Measurements from ENCODE around the gene POC1A. TPM values are rescaled to one million over a fixed set of nuclear protein-coding genes. Genes with fewer than 3 reads are reported as not detected.

The POC1A gene
- polyA plus RNA-seq, 1 donor from 2014 or later = 1.3 TPM

- Histone ChIP-seq H3K27ac (ENCODE audit: low read length) (no peak overlapping the region), H3K9me2 (ENCODE audit: insufficient read depth, low read length) (no peaks in the 10 kb centered on the region), H4K20me1 (ENCODE audit: insufficient read depth) (no peaks in the 10 kb centered on the region), H2AFZ (ENCODE audit: low read depth, low read length) (no peak overlapping the region), H3K79me2 (replicated peaks; ENCODE audit: insufficient read depth, low read length) (no peaks in the 10 kb centered on the region), H3K4me2 (ENCODE audit: low read length) (no peak overlapping the region), H3F3A (ENCODE audit: insufficient read depth, low read length, poor library complexity, severe bottlenecking) (no peaks in the 10 kb centered on the region), H3K36me3 (ENCODE audit: insufficient read depth, low read length) (no peaks in the 10 kb centered on the region), H3K9ac (ENCODE audit: low read length) (no peak overlapping the region), H3K27me3 (ENCODE audit: insufficient read depth, low read depth, low read length) (no peaks in the 10 kb centered on the region), H3K4me3 (ENCODE audit: low read length) (no peak overlapping the region), H3K9me3 (ENCODE audit: low read length) (no peaks in the 10 kb centered on the region)
- TF ChIP-seq CTCF (IDR thresholded peaks at IDR 0.05; ENCODE audit: poor library complexity, severe bottlenecking) (no peak), EZH2 (IDR thresholded peaks at IDR 0.05; ENCODE audit: borderline replicate concordance, insufficient read depth, low read length, poor library complexity, severe bottlenecking) (no peak)
Observed at GRCh38 chr3:52073490-52073889, 80.7 kb downstream of the POC1A start.

GRCh38 chr3:52072471-52072870 is 81.8 kb downstream of the POC1A start:
- Histone ChIP-seq H3K4me2 (ENCODE audit: low read length) (no peak overlapping the region), H2AFZ (ENCODE audit: low read depth, low read length) (no peak overlapping the region), H3K27me3 (ENCODE audit: insufficient read depth, low read depth, low read length) (no peaks in the 10 kb centered on the region), H3K9ac (ENCODE audit: low read length) (no peak overlapping the region), H3K4me3 (ENCODE audit: low read length) (no peak overlapping the region), H3K27ac (ENCODE audit: low read length) (no peak overlapping the region), H3K36me3 (ENCODE audit: insufficient read depth, low read length) (no peaks in the 10 kb centered on the region), H3K79me2 (replicated peaks; ENCODE audit: insufficient read depth, low read length) (no peaks in the 10 kb centered on the region), H3K9me3 (ENCODE audit: low read length) (no peaks in the 10 kb centered on the region), H3F3A (ENCODE audit: insufficient read depth, low read length, poor library complexity, severe bottlenecking) (no peaks in the 10 kb centered on the region), H3K9me2 (ENCODE audit: insufficient read depth, low read length) (no peaks in the 10 kb centered on the region), H4K20me1 (ENCODE audit: insufficient read depth) (no peaks in the 10 kb centered on the region)
- TF ChIP-seq TAF1 (IDR thresholded peaks at IDR 0.05; ENCODE audit: low read depth) (no peak), EZH2 (IDR thresholded peaks at IDR 0.05; ENCODE audit: borderline replicate concordance, insufficient read depth, low read length, poor library complexity, severe bottlenecking) (no peak), EP300 (conservative IDR thresholded peaks at IDR 0.05; ENCODE audit: poor library complexity, severe bottlenecking) (no peak), POLR2AphosphoS5 (IDR thresholded peaks at IDR 0.05) (no peak), CTCF (IDR thresholded peaks at IDR 0.05; ENCODE audit: poor library complexity, severe bottlenecking) (no peak), REST (IDR thresholded peaks at IDR 0.05; ENCODE audit: borderline replicate concordance) (no peak), MXI1 (conservative IDR thresholded peaks at IDR 0.05; ENCODE audit: poor library complexity, severe bottlenecking) (no peak)

All from neural cell (in vitro differentiated cells).